Cerebellar cortex (tissue), 1 donor: ENCODE results near the gene SURF4.

Source experiments
- DNase-seq: peaks from one replicate; pipeline ENCODE4 v3.0.0-alpha.2; 2015; ENCODE audit warnings: low spot score

SURF4 gene

GRCh38 chr9:133375724-133376654 is at the start of gene SURF4, which contains the start of gene STKLD1:
SURF4 (minus strand) TSS chr9:133376060; CDS start chr9:133375969, 91 bp downstream.
STKLD1 (plus strand) TSS chr9:133376366; CDS start chr9:133376474, 108 bp downstream.
- DNase-seq = peak; percentile 94

GRCh38 chr9:133425049-133425632 is 49.3 kb upstream of the SURF4 start:
- DNase-seq = no peak

GRCh38 chr9:133424187-133424586 is 48.3 kb upstream of the SURF4 start:
- no peak for DNase-seq

GRCh38 chr9:133423216-133423615 is 47.4 kb upstream of the SURF4 start:
- DNase-seq = no peak

- DNase-seq = peak; percentile 63
These were observed 46.0 kb upstream of the SURF4 start, which contains the start of gene ADAMTS13 for GRCh38 chr9:133421615-133422542. ADAMTS13 (plus strand) TSS chr9:133422367; CDS start chr9:133422444, 77 bp downstream.

- DNase-seq = no peak
These were observed 44.5 kb upstream of the SURF4 start for GRCh38 chr9:133420392-133420827.

- no peak for DNase-seq
These were observed 43.1 kb upstream of the SURF4 start for GRCh38 chr9:133419005-133419404.

- DNase-seq = peak; percentile 89
These were observed 41.9 kb upstream of the SURF4 start, which contains the start of gene REXO4 for GRCh38 chr9:133417541-133418461. REXO4 (minus strand) TSS chr9:133418010; CDS start chr9:133417844, 166 bp downstream.

- no peak for DNase-seq
These were observed 39.3 kb upstream of the SURF4 start for GRCh38 chr9:133415170-133415569.

GRCh38 chr9:133408042-133408441 is 32.2 kb upstream of the SURF4 start:
- no peak for DNase-seq

- peak; percentile 72 for DNase-seq
These were observed 30.8 kb upstream of the SURF4 start for GRCh38 chr9:133406480-133407307.

GRCh38 chr9:133405508-133406438 is 29.9 kb upstream of the SURF4 start:
- no peak for DNase-seq

- DNase-seq = no peak
These were observed 28.7 kb upstream of the SURF4 start for GRCh38 chr9:133404454-133405002.

GRCh38 chr9:133403766-133404453 is 28.1 kb upstream of the SURF4 start:
- DNase-seq = peak; percentile 24

GRCh38 chr9:133402689-133403088 is 26.8 kb upstream of the SURF4 start:
- DNase-seq = no peak

GRCh38 chr9:133401588-133401987 is 25.7 kb upstream of the SURF4 start:
- DNase-seq = no peak

GRCh38 chr9:133400292-133400691 is 24.4 kb upstream of the SURF4 start:
- no peak for DNase-seq

GRCh38 chr9:133397895-133398294 is 22.0 kb upstream of the SURF4 start:
- DNase-seq = no peak
